Neutrophil (primary cell): ENCODE data around the gene VPS35L.

ENCODE experiments used
- H3K27ac ChIP-seq: fragments of 200-600 bp; sonication (generic); 2 replicates; pipeline ENCODE4 v1.5.1; 2016; ENCODE audit warnings: mild to moderate bottlenecking, moderate library complexity
- H3K27me3 ChIP-seq: fragments of 200-600 bp; sonication (generic); 2 replicates; pipeline ENCODE4 v1.6.0; 2016; ENCODE audit warnings: mild to moderate bottlenecking
- H3K36me3 ChIP-seq: fragments of 200-600 bp; sonication (generic); 2 replicates; pipeline ENCODE4 v1.5.1; 2017
- H3K4me1 ChIP-seq, 2 experiments: fragments of 200-600 bp in 1 of 2; sonication (generic) in 1 of 2; 1 replicate in 1 of 2; 2 replicates in 1 of 2; pipeline versions ENCODE4 v1.5.1 to v1.6.1; 2013 to 2016; ENCODE audit warnings: low read depth in 1 of 2, low read length in 1 of 2, mild to moderate bottlenecking in 1 of 2, moderate library complexity in 1 of 2; ENCODE audit not compliant: control insufficient read depth in 1 of 2, insufficient read depth in 1 of 2
- H3K4me3 ChIP-seq, 2 experiments: fragments of 200-600 bp in 1 of 2; sonication (generic) in 1 of 2; 1 replicate in 1 of 2; 2 replicates in 1 of 2; pipeline ENCODE4 v1.5.1; 2013 to 2016; ENCODE audit warnings: low read depth in 1 of 2, low read length in 1 of 2, mild to moderate bottlenecking in 1 of 2, moderate library complexity in 1 of 2
- H3K9me3 ChIP-seq: fragments of 200-600 bp; sonication (generic); 2 replicates; pipeline ENCODE4 v1.5.1; 2016
- TF ChIP-seq, protein P1 (sequence below): fragments of 200-600 bp; sonication (generic); IDR thresholded peaks from 2 replicates; pipeline ENCODE4 v1.5.1; 2016; ENCODE audit warnings: antibody characterized with exemption

The VPS35L gene

DNA sequence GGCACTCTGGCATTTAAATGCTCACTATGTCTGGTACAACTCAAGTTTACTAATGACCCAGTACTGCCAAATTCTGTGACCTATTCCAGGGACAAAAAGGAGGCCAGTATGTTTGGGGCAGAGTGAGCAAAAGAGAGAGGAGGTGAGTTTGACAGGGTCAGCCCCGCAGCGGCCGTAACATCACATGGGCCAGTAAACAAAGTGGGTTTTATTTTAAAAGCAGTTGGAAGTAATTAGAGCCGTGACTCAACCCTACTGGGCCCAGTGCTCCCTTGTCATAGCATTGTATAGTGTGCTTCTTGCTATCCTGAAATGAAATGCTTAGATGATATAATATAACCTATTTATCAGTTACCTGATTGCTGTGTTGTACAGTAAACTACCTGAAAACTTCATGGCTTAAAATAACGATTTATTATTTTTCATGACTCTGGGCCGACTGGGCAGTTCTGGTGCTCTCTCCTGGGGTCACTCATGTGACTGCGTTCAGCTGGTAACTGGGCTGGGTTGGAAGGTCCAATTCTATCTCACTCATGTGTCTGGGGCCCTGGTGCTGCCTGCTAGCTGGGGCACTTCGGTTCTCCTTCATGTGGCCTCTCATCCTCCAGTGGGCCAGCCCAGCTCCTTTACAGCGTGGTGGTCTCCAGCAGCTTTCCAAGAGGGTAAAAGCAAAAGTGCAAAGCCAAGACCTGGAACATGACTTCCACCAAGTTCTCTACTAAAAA, 189.9 kb downstream of the VPS35L start:
- H3K27me3 ChIP-seq, result no peaks in the 10 kb centered on the region
- H3K4me1 ChIP-seq, result no peaks in the 10 kb centered on the region
- no peak overlapping the region for H3K4me3 ChIP-seq
- TF ChIP-seq, protein P1, sequence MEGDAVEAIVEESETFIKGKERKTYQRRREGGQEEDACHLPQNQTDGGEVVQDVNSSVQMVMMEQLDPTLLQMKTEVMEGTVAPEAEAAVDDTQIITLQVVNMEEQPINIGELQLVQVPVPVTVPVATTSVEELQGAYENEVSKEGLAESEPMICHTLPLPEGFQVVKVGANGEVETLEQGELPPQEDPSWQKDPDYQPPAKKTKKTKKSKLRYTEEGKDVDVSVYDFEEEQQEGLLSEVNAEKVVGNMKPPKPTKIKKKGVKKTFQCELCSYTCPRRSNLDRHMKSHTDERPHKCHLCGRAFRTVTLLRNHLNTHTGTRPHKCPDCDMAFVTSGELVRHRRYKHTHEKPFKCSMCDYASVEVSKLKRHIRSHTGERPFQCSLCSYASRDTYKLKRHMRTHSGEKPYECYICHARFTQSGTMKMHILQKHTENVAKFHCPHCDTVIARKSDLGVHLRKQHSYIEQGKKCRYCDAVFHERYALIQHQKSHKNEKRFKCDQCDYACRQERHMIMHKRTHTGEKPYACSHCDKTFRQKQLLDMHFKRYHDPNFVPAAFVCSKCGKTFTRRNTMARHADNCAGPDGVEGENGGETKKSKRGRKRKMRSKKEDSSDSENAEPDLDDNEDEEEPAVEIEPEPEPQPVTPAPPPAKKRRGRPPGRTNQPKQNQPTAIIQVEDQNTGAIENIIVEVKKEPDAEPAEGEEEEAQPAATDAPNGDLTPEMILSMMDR, result no peak
- H3K36me3 ChIP-seq, result no peaks in the 10 kb centered on the region
- no peak overlapping the region for H3K27ac ChIP-seq
- no peaks in the 10 kb centered on the region for H3K9me3 ChIP-seq

DNA sequence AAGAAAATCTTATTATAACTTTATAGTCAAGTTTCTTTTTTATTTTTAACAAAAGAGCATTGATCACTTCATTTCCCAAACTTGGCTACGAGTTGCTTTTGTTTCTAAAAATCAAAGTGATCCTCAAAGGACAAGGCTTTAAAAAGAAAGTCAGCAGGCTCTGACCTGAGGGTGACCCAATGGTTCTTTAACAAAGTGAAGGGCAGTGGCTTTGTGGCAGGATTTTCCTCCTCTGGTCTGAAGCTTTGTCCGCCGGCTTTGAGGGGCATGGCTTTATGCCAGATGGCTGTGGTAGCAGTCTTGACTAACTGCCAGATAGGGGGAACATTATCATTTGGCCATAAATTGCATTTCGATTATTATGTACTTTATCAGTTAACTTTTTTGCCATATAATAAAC, 191.1 kb downstream of the VPS35L start:
- TF ChIP-seq, protein P1, result no peak
- Histone ChIP-seq H3K4me1 (no peaks in the 10 kb centered on the region), H3K27ac (no peak overlapping the region), H3K36me3 (no peaks in the 10 kb centered on the region), H3K27me3 (no peaks in the 10 kb centered on the region), H3K9me3 (no peaks in the 10 kb centered on the region), H3K4me3 (no peak overlapping the region)

GRCh38 chr16:19748389-19749168, 193.1 kb downstream of the VPS35L start:
- Histone ChIP-seq H3K27ac (no peak overlapping the region), H3K9me3 (no peaks in the 10 kb centered on the region), H3K36me3 (no peaks in the 10 kb centered on the region), H3K27me3 (no peaks in the 10 kb centered on the region), H3K4me3 (no peak overlapping the region), H3K4me1 (no peaks in the 10 kb centered on the region)
- TF ChIP-seq, protein P1, result no peak

- Histone ChIP-seq H3K27me3 (no peaks in the 10 kb centered on the region), H3K27ac (no peak overlapping the region), H3K4me1 (no peaks in the 10 kb centered on the region), H3K4me3 (no peak overlapping the region), H3K9me3 (no peaks in the 10 kb centered on the region), H3K36me3 (no peaks in the 10 kb centered on the region)
- TF ChIP-seq, protein P1, result no peak
Measured at GRCh38 chr16:19749571-19750080, 194.1 kb downstream of the VPS35L start.
